Kasumi-1 (cell line): ENCODE results near the gene SLA2.
"Not testable (repeated sequence)": the region's sequence is repeated elsewhere in the genome, so short reads cannot be mapped to it uniquely, and the experiment has no call there.

ENCODE experiments used
- DNase-seq, 2 experiments: peaks; one replicate each; lab custom pipeline; 2025; lab: John Stamatoyannopoulos, UW

The SLA2 gene

GRCh38 chr20:36645353-36645752, 643 bp downstream of the SLA2 start:
- no peak for DNase-seq

GRCh38 chr20:36644706-36645095, 1.3 kb downstream of the SLA2 start:
- no peak for DNase-seq

DNA sequence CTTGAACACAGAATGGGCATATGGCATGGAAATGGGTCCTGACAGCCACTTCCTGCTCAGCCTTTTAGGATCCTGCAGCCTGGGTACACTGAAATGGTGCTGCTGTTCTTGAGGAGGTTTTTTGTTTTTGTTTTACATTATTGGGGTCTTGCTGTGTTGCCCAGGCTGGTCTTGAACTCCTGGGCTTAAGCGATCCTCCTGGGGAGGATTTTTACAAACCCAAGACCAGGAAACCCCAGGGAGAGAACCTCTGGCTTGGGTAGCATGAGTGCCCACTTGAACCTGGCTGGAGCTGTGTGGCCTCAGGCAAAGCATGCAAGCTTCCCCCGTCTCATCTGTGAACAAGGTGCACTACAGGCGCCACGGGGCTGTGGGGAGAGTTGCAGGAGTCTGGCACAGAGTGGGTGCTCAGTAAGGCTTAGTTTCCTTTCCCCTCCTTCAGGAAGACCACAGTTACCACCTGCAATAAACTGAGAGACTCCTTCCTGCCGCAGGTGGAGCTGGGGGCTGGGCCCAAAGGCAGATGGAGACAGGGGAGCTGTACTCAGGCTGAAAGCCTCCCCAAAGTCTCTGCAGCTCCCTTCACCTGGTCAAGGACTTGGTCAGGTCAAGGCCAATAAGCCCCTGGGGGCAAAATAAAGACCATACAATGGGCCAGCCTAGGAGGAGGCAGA, 1.8 kb downstream of the SLA2 start:
- no peak for DNase-seq

- DNase-seq: no peak
These were observed 3.9 kb downstream of the SLA2 start for GRCh38 chr20:36642136-36642535.

DNA sequence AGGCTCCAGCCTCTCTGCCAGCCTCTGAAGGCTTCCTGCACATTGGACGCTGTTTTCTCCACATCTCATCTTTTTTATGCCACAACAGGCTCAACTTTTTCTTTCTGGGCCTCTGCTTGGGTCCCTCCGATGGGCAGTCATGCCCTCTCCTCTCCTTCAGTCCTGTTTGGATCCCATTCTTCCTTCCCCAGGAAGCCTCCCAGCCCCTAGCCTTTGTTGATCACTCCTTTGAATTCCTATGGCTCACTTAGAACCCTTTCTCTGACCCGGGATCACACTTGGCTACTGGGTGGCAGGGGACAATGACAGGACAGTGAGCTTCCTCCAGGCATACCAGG, 4.5 kb downstream of the SLA2 start:
- DNase-seq: no peak

- not testable (repeated sequence) for DNase-seq
These were observed 7.1 kb downstream of the SLA2 start for GRCh38 chr20:36638876-36639400.

- DNase-seq: no peak
These were observed 11.7 kb downstream of the SLA2 start for GRCh38 chr20:36634342-36634741.

GRCh38 chr20:36633285-36633772, 12.7 kb downstream of the SLA2 start:
- DNase-seq: no peak

- no peak for DNase-seq
These were observed 13.3 kb downstream of the SLA2 start for GRCh38 chr20:36632487-36633284.

- DNase-seq: no peak
These were observed 13.9 kb downstream of the SLA2 start for GRCh38 chr20:36632147-36632486.

GRCh38 chr20:36631646-36632045, 14.3 kb downstream of the SLA2 start:
- no peak for DNase-seq

DNA sequence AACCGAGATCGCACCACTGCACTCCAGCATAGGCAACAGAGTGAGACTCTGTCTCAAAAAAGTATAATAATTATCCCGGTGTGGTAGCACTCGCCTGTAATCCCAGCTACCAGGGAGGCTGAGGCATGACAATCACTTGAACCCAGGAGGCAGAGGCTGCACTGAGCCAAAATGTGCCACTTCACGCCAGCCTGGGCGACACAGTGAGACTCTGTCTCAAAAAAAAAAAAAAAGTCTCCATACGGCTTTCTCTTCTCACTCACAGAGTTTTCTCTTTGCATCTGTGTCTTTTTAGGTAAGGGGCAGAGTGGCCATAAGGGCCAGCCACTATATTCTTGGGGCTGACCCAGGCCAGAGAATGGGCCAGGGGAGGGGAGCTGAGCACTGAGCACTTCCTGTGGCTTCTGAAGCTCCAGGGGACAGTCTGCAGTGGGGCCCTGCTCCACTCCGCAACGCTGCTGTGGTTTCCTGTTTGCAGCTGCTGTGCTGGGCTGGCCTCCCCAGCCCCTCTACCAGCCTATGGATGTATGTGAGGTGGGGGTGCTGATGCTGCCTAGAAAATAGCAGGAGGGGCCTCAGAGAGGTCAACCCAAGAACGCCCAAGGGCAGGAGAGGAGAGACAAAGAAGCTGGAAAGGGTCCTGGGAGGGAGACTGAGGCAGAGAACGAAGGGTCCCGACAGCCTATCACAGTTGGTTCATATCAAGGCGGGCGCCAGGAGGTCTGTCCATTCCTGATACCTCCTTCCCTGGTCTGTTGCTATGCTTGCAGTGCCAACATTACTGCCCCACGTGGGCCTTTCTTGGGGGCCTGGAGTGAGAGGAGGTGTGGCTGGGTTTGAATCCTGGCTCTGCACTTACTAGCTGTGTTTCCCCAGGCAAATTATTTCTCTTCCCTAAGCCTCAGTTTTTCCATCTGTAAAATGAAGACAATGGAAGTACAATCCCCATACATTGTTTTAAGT, 16.0 kb downstream of the SLA2 start:
- peak; percentile 55 to 73 for DNase-seq

GRCh38 chr20:36628076-36628475, 17.9 kb downstream of the SLA2 start:
- DNase-seq: no peak

GRCh38 chr20:36624944-36625324, 21.1 kb downstream of the SLA2 start:
- no peak for DNase-seq

DNA sequence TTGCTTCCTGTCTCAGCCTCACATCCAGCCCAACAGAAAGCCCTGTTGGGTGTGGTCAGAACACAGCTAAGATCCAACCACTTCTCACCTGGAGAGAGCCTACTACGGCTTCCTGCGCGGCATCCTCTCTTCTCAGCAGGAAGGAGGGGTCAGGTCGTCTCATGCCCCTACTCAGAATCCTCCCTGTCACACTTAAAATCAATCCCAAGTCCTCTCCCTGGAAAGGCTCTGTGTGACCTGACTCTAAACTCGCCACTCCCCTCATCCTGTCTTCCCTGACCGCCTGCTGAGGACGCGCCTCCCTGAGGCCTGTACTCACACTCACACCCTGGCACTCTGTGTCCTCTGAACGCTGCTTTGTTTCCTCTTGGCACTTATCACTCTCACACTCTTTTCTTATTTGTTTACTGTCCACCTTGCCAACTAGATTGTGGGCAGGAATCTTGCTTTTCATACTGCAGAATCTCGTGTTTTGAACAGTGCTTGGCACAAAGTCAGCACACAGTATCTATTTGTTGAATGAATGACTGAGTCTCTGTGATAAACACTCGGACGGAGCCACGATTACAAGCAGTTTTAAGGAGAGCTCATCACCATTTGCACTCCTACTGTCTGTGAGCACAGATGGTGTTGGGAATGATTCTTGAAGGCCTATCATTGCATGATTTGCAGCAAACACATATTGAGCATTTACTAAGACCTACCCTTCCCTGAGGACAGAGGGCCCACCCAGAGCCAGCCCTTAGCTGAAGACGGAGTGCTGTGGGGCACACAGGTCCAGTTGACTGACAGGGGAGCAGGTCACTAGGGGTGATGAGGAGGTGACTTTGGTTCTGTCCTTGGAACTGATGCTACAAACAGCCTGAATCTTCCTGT, 21.7 kb downstream of the SLA2 start:
- no peak for DNase-seq

DNA sequence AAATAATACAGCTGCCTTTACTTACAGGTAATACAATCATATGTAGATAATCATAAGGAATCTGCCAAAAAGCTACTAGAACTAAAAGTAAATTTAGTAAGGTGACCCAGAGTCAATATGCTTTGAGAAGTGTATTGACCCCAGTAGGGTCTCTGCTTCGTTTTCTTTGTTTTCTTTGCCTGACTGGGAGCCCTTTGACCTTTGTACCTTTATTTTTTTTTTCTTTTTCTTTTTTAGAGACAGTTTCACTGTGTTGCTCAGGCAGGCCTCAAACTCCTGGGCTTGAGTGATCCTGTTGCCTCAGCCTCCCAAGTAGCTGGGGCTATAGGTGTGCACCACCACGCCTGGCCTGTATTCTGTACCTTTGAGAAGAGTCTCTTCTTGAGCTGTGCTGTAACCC, 22.6 kb downstream of the SLA2 start:
- DNase-seq: no peak

DNA sequence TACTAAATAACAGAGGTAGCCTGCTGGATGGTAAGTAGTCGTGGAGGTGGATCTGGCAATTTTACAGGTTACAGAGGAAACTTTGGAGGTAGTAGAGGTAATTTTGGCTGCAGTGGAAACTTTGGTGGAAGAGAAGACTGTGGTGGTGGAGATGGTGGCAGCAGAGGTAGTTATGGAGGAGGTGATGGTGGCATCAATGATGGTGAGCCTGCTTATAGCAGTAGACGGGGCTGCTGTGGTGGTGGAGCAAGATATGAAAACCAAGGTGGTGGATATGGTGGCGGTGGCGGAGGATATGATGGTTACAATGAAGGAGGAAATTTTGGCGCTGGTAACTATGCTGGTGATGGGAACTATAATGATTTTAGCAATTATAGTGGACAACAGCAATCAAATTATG, 25.1 kb downstream of the SLA2 start:
- no peak for DNase-seq

DNA sequence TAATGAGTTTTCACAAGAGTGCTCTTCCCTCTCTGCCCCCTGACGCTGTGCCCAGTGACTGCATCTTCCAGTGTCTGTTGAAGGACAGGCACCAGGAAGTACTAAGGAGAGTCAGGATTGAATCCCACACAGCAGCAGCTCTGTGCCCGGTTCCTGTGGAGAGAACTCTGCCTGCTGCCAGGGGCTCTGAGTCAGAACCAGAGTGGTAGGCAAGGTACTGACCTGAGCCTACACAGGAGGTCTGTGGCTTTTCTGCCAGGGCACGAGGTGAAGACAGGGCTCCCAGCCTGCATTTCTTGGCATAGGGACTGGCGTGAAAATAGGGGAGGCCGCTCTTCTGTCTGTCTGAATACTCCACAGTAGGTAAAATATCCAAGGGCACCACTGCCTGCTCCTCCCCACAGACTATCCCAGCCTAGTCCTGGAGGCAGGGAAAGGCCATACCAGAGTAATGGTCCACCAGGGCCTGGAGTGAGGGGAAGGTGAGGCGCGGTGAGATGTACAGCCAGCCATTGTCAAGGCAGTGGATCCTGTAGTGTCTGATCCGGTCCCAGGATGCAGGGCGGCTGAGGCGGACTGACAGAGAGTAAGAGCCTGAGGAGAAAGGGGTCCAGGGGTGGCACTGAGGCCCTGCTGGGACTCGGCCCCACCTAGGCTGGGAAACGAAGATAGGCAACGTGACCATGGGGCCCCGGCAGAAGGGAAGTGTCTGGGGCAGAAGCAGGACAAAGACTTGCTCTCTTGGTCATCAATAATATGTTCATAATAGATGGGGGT, 31.0 kb downstream of the SLA2 start:
- no peak for DNase-seq

DNA sequence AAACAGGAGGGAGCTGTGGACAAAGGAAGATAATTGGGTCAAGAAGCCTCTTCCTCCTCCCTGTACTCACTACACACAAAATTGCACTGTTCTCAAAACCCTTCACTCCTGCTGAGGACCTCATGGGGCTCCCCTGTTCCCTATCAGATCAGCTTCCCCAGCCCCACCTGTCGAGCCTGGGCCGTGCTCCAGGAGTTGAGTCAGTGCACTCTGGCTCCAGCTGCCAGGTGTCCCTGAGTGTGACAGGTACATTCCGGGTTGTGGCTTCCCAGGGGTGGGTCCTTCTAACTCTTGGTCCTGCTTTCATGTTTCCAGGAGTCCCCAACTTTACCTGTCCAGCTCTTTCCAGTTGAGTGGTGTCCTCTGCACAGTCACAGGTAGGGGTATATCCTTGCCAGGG, 32.0 kb downstream of the SLA2 start:
- no peak for DNase-seq

DNA sequence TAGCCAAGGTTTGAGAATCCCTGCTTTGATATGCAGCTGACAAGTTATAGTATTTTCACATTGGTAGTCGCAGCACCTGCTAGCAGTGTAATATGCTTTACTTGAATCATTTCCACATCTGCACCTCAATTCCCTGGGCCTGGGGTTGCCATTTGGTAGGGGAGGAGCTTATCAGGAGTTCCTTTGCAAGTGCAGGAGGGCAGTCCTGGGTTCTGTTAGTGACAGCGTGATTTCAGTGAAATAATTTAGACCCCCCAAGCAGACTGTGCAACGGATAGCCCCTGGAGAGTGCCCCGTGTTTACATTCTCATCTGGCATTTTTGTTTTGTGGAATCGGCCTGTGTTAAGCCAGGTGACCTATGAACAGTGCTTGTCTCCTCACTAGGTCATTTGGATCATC, 34.4 kb downstream of the SLA2 start:
- no peak for DNase-seq

DNA sequence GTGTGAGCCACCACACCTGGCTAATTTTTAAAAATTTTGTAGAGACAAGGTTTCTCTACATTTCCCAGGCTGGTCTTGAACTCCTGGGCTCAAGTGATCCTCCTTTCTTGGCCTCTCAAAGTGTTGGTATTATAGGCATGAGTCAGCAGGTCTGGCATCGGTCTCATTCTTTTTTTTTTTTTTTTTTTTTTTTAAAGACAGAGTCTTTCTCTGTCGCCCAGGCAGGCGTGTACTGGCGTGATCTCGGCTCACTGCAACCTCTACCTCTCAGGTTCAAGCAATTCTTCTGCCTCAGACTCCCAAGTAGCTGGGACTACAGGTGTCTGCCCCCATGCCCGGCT, 37.6 kb downstream of the SLA2 start:
- DNase-seq: not testable (repeated sequence)
